GM18511 (cell line): ENCODE measurements around the gene CAMTA1.

Experiments
- ATAC-seq: cut with Tn5 transposase; IDR thresholded peaks from one replicate; pipeline ENCODE4 v1.9.1; 2021; ENCODE audit warnings: mild to moderate bottlenecking, moderate library complexity; ENCODE audit not compliant: unreplicated experiment

The CAMTA1 gene

DNA sequence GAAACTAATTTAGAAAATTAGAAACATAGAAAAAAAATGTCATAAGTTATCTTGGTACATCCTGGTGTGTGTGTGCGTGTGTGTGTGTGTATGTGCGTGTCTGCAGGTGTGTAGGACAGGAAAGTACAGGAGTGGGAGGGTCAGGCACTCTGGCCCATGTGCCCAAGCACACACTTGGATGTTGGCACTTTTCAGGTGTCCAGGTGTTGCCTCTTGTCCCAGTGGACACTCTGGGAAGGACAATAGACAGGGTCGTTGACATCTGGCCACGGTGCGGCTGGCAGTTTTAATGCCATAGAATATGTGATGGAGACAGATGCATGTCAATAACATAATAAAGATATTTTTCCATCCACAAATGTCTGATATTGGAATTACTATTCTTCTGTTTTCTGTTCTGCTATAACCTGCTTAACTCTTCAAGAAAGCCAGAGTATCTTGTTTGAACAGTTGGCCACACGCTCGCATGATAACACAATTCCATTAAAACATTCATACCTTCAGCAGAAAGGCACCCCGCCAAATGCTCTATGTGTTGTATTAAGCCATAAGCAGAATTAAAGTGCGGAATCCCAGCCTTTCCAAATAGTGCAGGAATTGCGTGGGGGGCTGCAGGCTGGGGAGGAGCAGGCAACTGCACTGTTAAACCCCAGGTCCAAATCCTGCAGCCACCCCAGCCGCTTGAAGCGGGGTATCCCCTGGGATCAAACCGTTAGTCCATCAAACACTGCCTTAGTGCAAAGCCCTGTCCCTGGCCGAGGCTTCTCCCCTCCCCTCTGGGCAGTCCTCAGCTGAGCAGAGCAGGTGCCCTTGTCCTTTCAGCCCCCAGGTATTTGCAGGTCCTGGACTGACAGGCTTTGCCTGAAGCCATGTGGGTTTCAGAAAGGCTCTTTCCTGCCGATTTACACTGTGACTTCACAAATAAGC, 390.0 kb downstream of the CAMTA1 start:
- no peak for ATAC-seq

DNA sequence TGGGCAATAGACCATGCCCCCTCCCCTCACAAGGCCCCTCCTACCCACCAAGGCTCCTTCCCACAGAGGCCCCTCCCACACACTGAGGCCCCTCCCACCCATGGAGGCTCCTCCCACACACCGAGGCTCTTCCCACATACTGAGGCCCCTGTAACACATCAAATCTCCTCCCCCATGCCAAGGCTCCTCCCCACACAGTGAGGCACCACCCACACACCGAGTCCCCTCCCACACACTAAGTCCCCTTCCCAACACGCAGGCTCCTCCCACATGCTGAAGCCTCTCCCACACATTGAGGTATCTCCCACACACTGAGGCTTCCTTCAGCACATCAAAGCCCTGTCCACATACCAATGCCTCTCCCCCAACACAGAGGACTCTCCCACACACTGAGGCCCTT, 391.8 kb downstream of the CAMTA1 start:
- no peak for ATAC-seq

DNA sequence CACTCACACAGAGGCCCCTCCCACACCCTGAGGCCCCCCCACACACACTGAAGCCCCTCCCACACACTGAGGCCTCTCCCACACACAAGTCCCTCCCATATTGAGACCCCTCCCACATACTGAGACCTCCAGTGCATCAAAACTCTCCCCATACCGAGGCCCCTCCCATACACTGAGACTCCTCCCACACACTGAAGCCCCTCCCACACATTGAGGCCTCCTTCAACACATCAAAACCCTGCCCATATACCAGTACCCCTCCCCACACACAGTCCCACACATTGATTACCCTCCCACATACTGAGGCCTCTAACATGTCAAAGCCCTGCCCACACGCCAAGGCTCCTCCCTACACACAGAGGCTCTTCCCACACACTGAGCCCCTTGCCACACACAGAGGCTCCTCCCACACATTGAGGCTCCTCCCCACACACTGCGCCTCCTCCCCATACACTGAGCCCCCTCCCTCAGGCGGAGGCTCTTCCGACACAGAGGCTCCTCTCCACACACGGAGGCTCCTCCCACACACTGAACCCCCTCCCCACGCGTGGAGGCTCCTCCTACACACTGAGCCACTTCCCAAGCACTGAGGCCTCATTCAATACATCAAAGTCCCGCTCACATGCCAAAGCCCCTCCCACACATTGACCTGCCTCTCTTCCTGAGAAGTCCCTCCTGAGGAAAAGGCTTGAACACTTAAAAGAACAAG, 392.3 kb downstream of the CAMTA1 start:
- no peak for ATAC-seq

DNA sequence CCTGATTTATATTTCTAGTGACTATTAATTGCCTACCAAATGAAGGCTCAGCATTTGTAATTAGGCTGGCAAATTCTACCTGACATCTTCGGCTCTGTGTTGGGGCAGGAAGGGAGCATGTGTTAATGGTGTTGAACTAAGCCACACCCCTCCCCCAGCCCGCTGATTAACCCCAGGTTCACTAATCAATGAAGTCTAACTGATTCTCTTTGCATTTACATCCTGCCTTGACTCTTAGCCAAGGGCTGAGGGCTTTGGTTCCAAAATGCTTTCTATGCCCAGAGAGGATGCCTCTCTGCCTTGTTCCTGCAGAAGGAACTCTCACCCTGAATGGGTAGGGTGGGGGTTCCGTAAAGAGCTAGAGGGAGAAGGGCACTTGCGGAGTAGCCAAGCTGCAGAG, 393.1 kb downstream of the CAMTA1 start:
- no peak for ATAC-seq

DNA sequence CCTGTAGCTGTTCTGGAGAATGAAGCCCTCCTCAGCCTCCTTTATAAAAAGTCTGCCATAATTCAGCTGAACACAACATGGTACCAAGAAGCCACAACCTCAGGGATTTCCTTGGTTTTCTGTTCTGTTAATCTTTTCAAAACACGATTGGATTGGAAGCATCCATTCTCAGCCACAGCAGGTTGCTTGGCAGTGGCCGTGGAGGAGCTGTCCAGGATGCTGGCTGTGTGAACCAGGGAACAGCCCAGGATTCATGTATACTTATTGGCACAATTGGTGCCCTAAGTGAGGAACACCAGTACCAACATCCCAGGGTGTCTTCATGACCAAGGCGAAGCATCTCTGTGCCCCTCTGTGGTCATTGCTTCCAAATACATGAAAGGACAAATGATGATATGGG, 393.5 kb downstream of the CAMTA1 start:
- no peak for ATAC-seq

DNA sequence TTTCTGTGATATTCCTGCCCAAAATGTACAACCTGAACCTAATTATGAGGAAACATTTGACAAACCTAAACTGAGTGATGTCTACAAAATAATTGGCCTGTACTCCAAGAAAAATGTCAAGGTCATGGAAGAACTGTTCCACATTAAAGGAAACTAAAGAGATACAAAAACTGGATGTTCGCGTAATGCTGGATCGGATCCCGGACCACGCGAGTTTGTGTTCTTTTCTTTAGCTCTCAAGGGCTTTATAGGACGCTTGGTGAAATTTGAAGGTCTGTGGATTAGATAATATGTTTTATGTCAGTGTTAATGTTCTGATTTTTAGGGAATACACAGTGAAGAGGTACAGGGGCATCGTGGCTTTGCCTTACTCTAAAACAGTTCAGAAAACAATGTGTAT, 400.5 kb downstream of the CAMTA1 start:
- no peak for ATAC-seq

DNA sequence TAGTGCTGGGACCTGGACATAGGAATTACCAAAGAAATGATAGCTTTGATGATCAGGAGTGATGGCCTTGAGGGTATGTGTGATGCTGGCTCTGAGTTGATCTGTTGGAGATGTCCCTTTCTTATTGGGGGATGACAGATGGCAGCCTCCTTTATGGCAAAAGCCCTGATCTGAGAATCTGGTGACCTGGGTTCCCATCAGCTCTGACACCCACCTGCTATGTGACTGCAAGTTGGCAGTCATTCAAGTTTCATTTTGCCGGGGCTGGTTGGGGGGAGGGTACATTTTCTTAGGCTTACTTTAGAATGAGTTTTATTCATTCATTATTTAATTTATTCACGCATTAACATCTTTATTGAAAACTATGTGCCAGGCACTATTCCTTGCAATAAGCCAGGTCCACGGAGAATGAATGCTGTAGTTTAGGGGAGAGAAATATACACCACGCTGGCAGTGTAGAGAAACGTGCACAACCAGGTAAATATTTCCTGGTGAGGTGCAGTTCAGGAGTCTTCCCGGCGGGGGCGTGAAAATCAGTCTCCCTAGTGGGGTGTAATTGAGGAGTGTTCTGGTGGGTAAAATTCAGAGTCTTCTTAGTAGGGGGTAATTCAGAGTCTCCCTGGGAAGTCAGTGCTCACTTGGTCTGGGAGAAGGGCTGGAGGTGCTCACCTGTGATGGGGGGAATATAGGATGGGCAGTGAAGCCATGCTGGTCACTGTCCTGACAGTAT, 401.3 kb downstream of the CAMTA1 start:
- no peak for ATAC-seq

DNA sequence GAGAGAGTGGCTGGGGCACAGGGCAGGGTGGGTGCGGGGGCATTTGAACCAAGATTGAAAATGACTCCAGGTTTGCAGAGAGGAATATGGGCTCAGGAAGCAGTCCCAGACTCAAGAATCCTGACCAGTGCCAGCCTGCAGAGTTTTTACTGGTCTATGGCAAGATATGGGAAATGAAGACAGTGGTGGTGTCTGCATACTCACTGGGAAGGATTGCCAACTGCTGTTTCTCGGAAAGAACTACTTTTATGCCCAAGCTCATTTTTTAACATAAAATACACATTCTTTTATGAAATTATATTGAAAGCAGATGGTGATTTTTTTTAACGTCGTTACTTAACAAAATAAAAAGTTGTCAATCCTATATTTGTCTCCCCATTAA, 401.8 kb downstream of the CAMTA1 start:
- no peak for ATAC-seq

DNA sequence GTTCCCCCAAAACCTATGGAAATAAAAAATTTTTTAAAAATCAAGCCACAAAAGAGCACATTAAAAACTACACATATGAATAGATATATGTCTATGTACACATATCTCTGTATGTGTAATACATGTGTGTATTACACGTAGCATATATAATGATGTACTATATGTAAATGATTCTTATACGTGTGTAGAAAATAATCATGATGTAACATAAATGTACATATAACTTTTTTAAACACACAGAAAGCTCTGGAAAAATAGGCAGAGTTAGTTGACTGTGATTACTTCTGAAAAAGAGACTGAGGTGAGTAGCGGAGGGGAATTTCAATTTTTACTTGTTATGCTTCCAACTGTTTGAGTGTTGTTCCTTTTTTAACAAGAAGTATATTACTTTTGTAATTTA, 405.0 kb downstream of the CAMTA1 start:
- ATAC-seq: no peak

DNA sequence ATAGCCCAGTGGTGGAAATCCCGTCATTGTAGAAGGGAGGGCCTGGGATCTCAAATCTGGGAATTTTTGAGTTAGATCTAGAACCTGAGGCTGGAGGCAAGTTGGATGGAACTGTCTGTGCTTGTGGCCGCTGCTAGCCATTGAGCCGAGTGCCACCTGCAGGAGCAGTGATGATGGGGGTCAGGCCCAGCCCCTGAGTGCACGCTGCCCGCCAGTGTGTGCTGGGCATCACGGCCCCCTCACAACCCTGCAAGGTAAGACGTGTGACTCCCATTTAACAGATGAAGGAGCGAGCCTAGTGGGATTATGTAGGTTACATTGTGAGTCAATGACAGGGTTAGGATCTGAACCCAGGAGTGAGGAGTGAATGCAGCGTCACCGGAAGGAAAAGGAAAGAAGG, 407.2 kb downstream of the CAMTA1 start:
- ATAC-seq: no peak

DNA sequence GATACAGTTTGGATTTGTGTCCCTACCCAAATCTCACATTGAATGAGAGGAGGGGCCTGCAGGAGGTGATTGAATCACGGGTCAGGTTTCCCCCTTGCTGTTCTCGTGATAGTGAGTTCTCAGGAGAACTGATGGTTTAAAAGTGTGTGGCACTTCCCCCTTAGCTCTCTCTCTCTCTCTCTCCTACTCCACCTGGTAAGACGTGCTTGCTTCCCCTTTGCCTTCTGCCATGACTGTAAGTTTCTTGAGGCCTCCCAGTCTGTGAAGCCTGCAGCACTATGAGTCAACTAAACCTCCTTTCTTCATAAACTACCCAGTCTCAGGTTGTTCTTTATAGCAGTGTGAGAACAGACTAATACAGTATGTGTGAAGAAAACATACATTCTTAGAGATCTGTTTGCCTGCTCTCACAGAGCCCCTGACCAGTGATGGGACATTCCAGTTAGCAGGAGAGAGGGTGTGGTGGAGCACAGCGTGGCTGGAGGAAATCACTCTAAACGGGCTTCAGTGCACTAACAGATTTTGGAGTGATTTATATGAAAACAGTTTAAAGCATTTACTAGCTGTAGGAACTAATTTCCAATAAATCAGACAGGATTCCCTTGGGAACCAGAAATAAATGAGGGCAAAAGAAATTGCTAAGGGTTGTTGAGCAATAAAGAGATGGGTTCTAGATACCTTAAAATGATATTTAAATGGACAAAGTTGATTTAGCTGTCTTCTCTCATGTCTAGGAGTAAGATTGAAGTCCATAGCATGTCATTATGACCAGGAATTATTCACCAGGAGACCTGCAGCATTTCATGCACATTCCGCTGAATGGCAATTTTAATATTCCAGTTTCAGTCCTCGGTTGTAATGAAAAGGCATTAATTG, 411.0 kb downstream of the CAMTA1 start:
- ATAC-seq: no peak

DNA sequence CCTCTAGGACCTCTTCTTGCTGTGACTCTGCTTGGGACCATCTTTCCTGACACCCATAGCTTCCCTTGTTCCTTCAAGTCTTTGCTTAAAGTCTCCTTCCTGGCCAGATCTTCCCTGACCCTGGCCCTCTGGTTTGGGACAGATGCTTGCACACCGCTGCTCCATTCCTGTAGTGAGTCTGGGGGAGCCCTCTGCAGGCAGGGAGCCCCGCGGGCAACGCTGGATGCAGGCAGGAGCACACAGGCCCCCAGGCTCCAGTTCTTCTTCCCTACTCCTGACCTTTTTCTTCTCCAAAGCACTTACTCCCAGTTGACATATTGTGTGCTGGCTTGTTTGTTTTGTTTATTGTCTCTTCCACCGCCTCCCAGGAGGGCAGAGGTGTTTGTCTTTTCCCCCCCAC, 413.4 kb downstream of the CAMTA1 start:
- no peak for ATAC-seq

DNA sequence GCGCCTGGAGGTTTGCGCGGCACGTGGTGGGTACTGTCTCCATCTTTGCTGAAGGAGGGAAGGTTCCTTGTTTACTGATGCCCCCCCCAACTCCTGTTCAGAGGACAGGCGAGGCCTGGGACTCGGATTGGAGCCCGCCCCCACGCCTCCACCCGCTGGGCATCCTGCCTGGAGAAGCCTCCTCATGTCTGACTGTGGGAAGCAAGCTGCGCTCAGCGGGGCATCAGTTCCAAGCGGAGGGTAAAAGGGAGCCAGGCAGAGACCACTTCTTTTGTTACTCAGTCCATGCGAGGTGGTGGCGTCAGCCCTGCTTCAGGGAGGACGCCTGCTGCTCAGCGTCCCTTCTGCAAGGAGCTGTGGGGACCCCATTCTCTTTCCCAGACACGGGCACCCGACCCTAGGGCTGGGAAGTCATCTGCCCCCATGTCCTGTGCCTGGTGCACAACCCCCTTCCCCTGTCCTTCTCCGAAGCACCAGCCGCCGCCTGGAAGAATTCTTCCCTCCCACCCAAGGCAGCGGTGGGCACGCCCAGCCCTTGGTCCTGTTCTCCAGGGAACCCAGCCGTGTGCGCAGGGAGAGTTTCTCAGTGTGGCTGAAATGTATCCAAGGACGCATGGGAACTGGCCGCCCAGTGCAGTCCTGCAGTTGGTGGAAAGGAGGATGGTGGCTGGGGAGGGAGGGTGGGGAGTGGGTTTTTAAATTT, 414.0 kb downstream of the CAMTA1 start:
- no peak for ATAC-seq

DNA sequence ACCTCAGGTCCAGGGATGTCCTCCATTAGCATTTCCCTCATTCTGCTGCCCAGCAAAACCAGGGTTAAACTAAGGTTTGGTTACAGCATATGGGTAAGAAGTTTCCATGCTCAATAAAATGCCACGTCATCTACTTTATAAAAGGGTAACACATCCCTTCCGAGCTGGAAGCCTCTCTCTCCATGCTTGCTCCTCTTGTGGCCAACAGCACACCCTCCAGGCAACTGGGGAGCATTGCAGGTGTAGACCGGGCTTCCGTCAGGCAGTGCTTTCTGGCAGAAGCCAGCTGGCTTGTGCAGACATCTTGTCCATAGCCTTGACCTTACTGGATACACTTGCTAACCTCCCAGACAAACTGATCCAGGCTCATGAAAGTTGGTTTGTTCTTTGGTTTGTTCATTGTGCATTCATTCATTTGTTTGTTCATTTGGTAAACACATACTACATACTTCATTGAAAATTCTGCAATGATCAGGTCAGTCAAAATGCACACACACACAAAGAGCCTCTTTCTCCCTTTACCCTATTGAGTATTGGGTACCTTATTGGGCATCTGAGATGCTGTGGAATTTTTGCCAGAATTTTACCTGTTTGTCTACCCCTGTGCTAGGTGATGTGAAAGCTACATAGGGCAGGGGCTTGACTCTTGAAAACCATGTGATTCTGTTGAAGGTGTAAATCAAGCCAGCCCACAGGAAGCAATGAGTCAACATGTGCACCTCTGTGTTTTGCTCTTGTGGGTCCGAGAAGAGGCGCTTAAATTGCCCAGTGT, 422.8 kb downstream of the CAMTA1 start:
- no peak for ATAC-seq

DNA sequence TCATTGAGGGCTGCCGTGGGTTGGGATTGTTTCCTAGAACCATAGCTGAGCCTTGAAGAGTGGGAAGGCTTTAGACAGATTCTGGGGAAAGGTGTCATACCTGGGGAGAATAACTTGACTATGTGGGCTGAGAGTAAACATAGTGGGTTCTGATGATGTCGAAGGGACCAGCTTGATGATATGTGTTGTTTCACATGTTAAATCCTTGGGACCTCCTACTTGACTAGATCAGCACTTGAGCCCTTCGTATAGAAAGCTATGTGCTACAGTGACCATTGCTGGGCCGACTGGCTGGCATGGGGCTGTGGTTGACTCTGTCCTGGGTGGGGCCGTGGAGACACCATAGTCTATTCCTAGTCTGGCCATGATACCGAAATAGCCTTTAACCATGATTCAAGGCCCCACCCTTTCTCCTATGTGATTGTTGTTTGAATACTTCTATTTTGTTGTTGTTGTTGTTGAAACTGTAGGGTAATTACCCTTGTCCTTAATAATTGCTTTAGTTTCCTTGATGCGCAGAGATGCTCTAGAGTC, 423.5 kb downstream of the CAMTA1 start:
- ATAC-seq: no peak

DNA sequence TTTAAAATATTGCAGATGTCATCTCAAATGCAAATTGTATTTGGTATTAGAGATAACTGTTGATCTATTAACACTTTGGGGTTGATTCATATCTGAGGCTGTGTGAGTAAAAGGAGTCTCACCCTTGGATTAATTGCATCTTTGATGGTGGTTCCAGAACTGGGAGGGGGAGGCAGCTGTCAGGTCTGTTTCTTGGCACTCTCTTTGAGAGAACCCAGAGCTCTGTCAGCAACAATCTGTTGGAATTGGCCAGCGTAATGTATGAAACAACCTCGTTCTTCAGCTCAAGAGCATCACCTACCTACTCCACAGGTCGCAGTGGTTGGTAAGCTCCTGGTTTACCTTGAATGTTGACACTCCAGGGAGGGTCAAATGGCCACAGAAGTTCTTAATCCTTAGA, 424.1 kb downstream of the CAMTA1 start:
- ATAC-seq: no peak

DNA sequence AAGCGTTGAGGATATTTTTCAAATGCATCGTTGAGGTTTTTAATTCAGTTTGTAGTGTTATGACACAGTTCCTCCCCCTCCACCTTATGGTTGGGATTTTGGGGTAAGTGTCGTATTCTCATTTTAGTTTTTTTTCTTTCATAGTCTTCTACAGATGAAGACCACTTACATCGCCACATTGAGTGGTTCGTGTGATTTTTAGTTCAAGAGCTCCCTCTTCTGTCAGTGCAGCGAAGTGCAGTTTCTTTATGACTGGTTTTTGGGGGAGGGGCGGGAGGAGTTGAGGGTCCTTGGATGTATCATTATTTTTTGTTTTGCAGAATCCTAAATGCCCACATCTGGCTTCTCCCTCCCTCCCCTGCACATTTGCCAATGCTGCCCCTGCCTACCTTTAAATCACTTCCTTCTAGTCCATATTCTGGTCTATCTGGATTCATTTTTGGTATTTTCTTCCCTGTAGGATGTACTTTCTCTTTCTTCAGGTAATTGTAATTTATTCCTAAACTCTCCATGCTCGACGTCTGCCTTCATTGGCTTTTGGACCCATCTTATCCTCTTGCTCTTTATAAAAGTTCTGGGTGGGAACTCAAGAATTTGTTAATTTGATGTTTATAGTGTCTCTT, 433.1 kb downstream of the CAMTA1 start:
- ATAC-seq: no peak

DNA sequence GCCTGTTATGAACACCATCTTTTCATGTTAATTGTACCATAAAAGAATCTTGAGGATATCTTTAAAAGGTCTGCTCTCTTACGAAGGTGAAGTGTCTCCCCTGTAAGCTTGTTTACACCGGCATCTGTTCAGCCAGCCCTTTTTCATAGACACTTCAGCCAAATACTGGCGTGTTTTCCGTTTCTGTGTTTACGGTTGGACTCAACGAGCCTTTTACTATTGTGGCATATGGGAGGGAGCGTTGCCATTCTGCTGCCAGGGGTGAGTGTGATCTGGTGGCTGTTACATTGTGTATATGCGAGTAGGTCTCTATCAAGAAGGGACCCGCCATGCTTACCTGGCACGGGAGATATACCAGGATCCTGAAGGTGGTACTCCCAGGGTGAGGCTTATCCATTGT, 433.8 kb downstream of the CAMTA1 start:
- no peak for ATAC-seq

DNA sequence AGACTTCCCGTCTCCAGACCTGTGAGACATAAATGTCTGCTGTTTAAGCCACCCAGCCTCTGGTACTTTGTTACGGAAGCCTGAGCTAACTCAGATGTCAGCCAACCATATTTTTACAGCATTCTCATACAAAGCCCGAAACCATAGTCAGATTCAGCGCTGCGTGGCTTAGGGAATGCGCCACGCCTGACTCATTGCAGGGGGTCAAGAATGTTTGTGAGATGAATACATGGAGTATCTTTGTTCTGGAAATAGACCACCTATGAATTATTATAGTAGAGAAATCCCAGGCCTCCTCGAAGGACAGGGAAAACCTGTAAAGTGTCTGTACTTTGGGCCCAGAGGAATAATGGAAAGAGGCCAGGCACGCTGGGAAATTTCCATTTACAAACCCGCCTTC, 434.8 kb downstream of the CAMTA1 start:
- ATAC-seq: no peak
